Measurements from ENCODE around the gene APOL2.
"Not testable (repeated sequence)": the region's sequence is repeated elsewhere in the genome, so short reads cannot be mapped to it uniquely, and the experiment has no call there.

The APOL2 gene

GRCh38 chr22:36232715-36233401 lies 6.5 kb downstream of the APOL2 start:
- Histone ChIP-seq H3K4me1 (ENCODE audit: insufficient read depth, low read length) (peaks cover 25% of the 10 kb centered on the region), H3K27ac (ENCODE audit: low read length) (no peak overlapping the region), H3K4me2 (ENCODE audit: insufficient read depth, low read length) (no peak overlapping the region), H3K9me3 (ENCODE audit: insufficient read depth, low read length, severe bottlenecking) (no peaks in the 10 kb centered on the region), H2AFZ (ENCODE audit: low read depth, low read length) (no peak overlapping the region), H3K4me3 (ENCODE audit: low read depth in 1 of 2, low read length in 2 of 2) (no peak overlapping the region), H3K9ac (ENCODE audit: low read depth, low read length) (no peak overlapping the region), H3K79me2 (ENCODE audit: insufficient read depth, low read length) (peaks cover 32% of the 10 kb centered on the region), H4K20me1 (ENCODE audit: insufficient read depth, low read length) (no peaks in the 10 kb centered on the region), H3K36me3 (ENCODE audit: insufficient read depth, low read length) (peaks cover 84% of the 10 kb centered on the region), H3K27me3 (ENCODE audit: insufficient read depth, low read length, poor library complexity) (no peaks in the 10 kb centered on the region)
- ATAC-seq (ENCODE audit: insufficient read depth, low read depth) (no peak), DNase-seq (no peak)
- TF ChIP-seq CTCF (IDR thresholded peaks at IDR 0.05; ENCODE audit: borderline replicate concordance, extremely low read depth, low read length, poor library complexity, severe bottlenecking) (no peak), EZH2 (IDR thresholded peaks at IDR 0.05; ENCODE audit: borderline replicate concordance, low read depth, low read length, severe bottlenecking) (no peak)

GRCh38 chr22:36231051-36231450 lies 8.3 kb downstream of the APOL2 start:
- H3K9me3 ChIP-seq (ENCODE audit: insufficient read depth, low read length, severe bottlenecking); H4K20me1 ChIP-seq (ENCODE audit: insufficient read depth, low read length); DNase-seq; H3K9ac ChIP-seq (ENCODE audit: low read depth, low read length); H3K4me3 ChIP-seq (ENCODE audit: low read depth in 1 of 2, low read length in 2 of 2); H3K27ac ChIP-seq (ENCODE audit: low read length); H3K4me2 ChIP-seq (ENCODE audit: insufficient read depth, low read length); H2AFZ ChIP-seq (ENCODE audit: low read depth, low read length); H3K27me3 ChIP-seq (ENCODE audit: insufficient read depth, low read length, poor library complexity); H3K4me1 ChIP-seq (ENCODE audit: insufficient read depth, low read length); ATAC-seq (ENCODE audit: insufficient read depth, low read depth): not testable (repeated sequence)
- Histone ChIP-seq H3K36me3 (ENCODE audit: insufficient read depth, low read length) (peaks cover 77% of the 10 kb centered on the region), H3K79me2 (ENCODE audit: insufficient read depth, low read length) (peaks cover 13% of the 10 kb centered on the region)

DNA sequence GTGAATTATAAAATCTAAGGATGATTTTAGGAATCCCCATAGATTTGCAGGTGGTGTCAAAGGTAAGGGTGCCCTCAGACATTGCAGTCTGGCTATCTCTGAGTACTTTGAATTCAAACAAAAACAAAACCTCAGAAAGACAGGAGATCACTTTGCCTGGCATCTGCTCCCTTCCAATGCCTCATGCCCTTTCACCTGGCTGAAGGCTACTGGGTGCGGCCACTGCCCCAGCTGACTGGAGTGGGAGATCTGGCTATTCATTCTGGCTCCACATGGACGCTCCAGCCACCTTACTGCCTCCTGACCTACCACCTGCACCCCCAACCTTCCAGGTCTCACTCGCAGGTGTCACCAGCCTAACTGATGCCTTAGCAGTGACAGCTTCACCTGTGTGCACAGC lies 9.7 kb downstream of the APOL2 start:
- H2AFZ ChIP-seq (ENCODE audit: low read depth, low read length); H3K79me2 ChIP-seq (ENCODE audit: insufficient read depth, low read length); DNase-seq; H3K27ac ChIP-seq (ENCODE audit: low read length); H3K9me3 ChIP-seq (ENCODE audit: insufficient read depth, low read length, severe bottlenecking); ATAC-seq (ENCODE audit: insufficient read depth, low read depth); H4K20me1 ChIP-seq (ENCODE audit: insufficient read depth, low read length); H3K4me1 ChIP-seq (ENCODE audit: insufficient read depth, low read length); H3K4me3 ChIP-seq (ENCODE audit: low read depth in 1 of 2, low read length in 2 of 2); H3K4me2 ChIP-seq (ENCODE audit: insufficient read depth, low read length); H3K9ac ChIP-seq (ENCODE audit: low read depth, low read length); H3K27me3 ChIP-seq (ENCODE audit: insufficient read depth, low read length, poor library complexity): not testable (repeated sequence)
- peaks cover 66% of the 10 kb centered on the region for H3K36me3 ChIP-seq (ENCODE audit: insufficient read depth, low read length)

GRCh38 chr22:36228944-36229343 lies 10.4 kb downstream of the APOL2 start:
- no peaks in the 10 kb centered on the region for H3K79me2 ChIP-seq (ENCODE audit: insufficient read depth, low read length)
- no peak for DNase-seq
- no peak overlapping the region for H3K27ac ChIP-seq (ENCODE audit: low read length)
- no peak for TF ChIP-seq EZH2 (IDR thresholded peaks at IDR 0.05; ENCODE audit: borderline replicate concordance, low read depth, low read length, severe bottlenecking)
- TF ChIP-seq CTCF (IDR thresholded peaks at IDR 0.05; ENCODE audit: borderline replicate concordance, extremely low read depth, low read length, poor library complexity, severe bottlenecking) = no peak
- H3K9me3 ChIP-seq (ENCODE audit: insufficient read depth, low read length, severe bottlenecking) = no peaks in the 10 kb centered on the region
- peaks cover 61% of the 10 kb centered on the region for H3K36me3 ChIP-seq (ENCODE audit: insufficient read depth, low read length)
- no peaks in the 10 kb centered on the region for H4K20me1 ChIP-seq (ENCODE audit: insufficient read depth, low read length)
- no peak for ATAC-seq (ENCODE audit: insufficient read depth, low read depth)
- no peaks in the 10 kb centered on the region for H3K4me1 ChIP-seq (ENCODE audit: insufficient read depth, low read length)
- no peak overlapping the region for H3K4me3 ChIP-seq (ENCODE audit: low read depth in 1 of 2, low read length in 2 of 2)
- H3K27me3 ChIP-seq (ENCODE audit: insufficient read depth, low read length, poor library complexity) = no peaks in the 10 kb centered on the region
- no peak overlapping the region for H2AFZ ChIP-seq (ENCODE audit: low read depth, low read length)
- no peak overlapping the region for H3K9ac ChIP-seq (ENCODE audit: low read depth, low read length)
- no peak overlapping the region for H3K4me2 ChIP-seq (ENCODE audit: insufficient read depth, low read length)

GRCh38 chr22:36228369-36228768 lies 11.0 kb downstream of the APOL2 start:
- not testable (repeated sequence) for DNase-seq; H3K9ac ChIP-seq (ENCODE audit: low read depth, low read length); H4K20me1 ChIP-seq (ENCODE audit: insufficient read depth, low read length); H3K27me3 ChIP-seq (ENCODE audit: insufficient read depth, low read length, poor library complexity); H3K4me3 ChIP-seq (ENCODE audit: low read depth in 1 of 2, low read length in 2 of 2); H3K79me2 ChIP-seq (ENCODE audit: insufficient read depth, low read length); ATAC-seq (ENCODE audit: insufficient read depth, low read depth); H3K27ac ChIP-seq (ENCODE audit: low read length); H3K9me3 ChIP-seq (ENCODE audit: insufficient read depth, low read length, severe bottlenecking); H3K4me2 ChIP-seq (ENCODE audit: insufficient read depth, low read length); H3K4me1 ChIP-seq (ENCODE audit: insufficient read depth, low read length); H2AFZ ChIP-seq (ENCODE audit: low read depth, low read length)
- H3K36me3 ChIP-seq (ENCODE audit: insufficient read depth, low read length) = peaks cover 57% of the 10 kb centered on the region
